ENCODE measurements around the gene DEFB129.

DEFB129 gene

GRCh38 chr20:258963-259362 lies 31.9 kb downstream of the DEFB129 start:
- no peaks in the 10 kb centered on the region for H3K27me3 ChIP-seq (ENCODE audit: insufficient read depth, poor library complexity, severe bottlenecking)
- TF ChIP-seq CTCF (IDR thresholded peaks at IDR 0.05; ENCODE audit: insufficient read depth, low read length): no peak
- no peak for TF ChIP-seq POLR2AphosphoS5 (IDR thresholded peaks at IDR 0.05; ENCODE audit: low read depth)
- no peak for TF ChIP-seq SPI1 (IDR thresholded peaks at IDR 0.05; ENCODE audit: borderline replicate concordance, low read depth)
- no peak for TF ChIP-seq GABPA (IDR thresholded peaks at IDR 0.05; ENCODE audit: low read depth)
- TF ChIP-seq REST (IDR thresholded peaks at IDR 0.05; ENCODE audit: insufficient replicate concordance, low read depth): no peak
- peak overlapping the region; percentile 13; the same call in 1 of the 2 replicates for H3K27ac ChIP-seq (replicated peaks)
- peak in 1 of 2 experiments; percentile 12 for DNase-seq (ENCODE audit: low read depth in 1 of 2, low spot score in 1 of 2)
- H3K4me3 ChIP-seq (replicated peaks; ENCODE audit: insufficient read depth, low read length): no peak overlapping the region

- Histone ChIP-seq H3K27ac (replicated peaks) (no peak overlapping the region), H3K4me3 (replicated peaks; ENCODE audit: insufficient read depth, low read length) (no peak overlapping the region), H3K27me3 (ENCODE audit: insufficient read depth, poor library complexity, severe bottlenecking) (no peaks in the 10 kb centered on the region)
- TF ChIP-seq CTCF (IDR thresholded peaks at IDR 0.05; ENCODE audit: insufficient read depth, low read length) (no peak), POLR2AphosphoS5 (IDR thresholded peaks at IDR 0.05; ENCODE audit: low read depth) (no peak), REST (IDR thresholded peaks at IDR 0.05; ENCODE audit: insufficient replicate concordance, low read depth) (no peak), GABPA (IDR thresholded peaks at IDR 0.05; ENCODE audit: low read depth) (no peak), SPI1 (IDR thresholded peaks at IDR 0.05; ENCODE audit: borderline replicate concordance, low read depth) (no peak)
- peak in 1 of 2 experiments; percentile 20 for DNase-seq (ENCODE audit: low read depth in 1 of 2, low spot score in 1 of 2)
These were observed 32.9 kb downstream of the DEFB129 start for GRCh38 chr20:259981-260380.

GRCh38 chr20:263701-264100 lies 36.6 kb downstream of the DEFB129 start:
- Histone ChIP-seq H3K27me3 (ENCODE audit: insufficient read depth, poor library complexity, severe bottlenecking) (no peaks in the 10 kb centered on the region), H3K4me3 (replicated peaks; ENCODE audit: insufficient read depth, low read length) (no peak overlapping the region), H3K27ac (replicated peaks) (no peak overlapping the region)
- no peak for TF ChIP-seq POLR2AphosphoS5 (IDR thresholded peaks at IDR 0.05; ENCODE audit: low read depth)
- no peak for TF ChIP-seq REST (IDR thresholded peaks at IDR 0.05; ENCODE audit: insufficient replicate concordance, low read depth)
- TF ChIP-seq SPI1 (IDR thresholded peaks at IDR 0.05; ENCODE audit: borderline replicate concordance, low read depth): no peak
- no peak for TF ChIP-seq GABPA (IDR thresholded peaks at IDR 0.05; ENCODE audit: low read depth)
- no peak for TF ChIP-seq CTCF (IDR thresholded peaks at IDR 0.05; ENCODE audit: insufficient read depth, low read length)
- DNase-seq (ENCODE audit: low read depth in 1 of 2, low spot score in 1 of 2): no peak

Data from HL-60 (cell line).